Fibroblast of lung (primary cell): Measurements from ENCODE around the gene TBC1D22A. TPM values are rescaled to one million over a fixed set of nuclear protein-coding genes. Genes with fewer than 3 reads are reported as not detected.

ENCODE experiments used
- DNase-seq, 2 donors: peaks; one replicate each; pipeline versions ENCODE4 v3.0.0 to v3.0.0-alpha.2; 2010; ENCODE audit warnings: low read depth in 2 of 2
- H2AFZ ChIP-seq: 2 replicates; pipeline ENCODE4 v1.5.1; 2012; ENCODE audit warnings: low read length, control low read depth, inconsistent platforms
- H3K27ac ChIP-seq: 2 replicates; pipeline ENCODE4 v1.5.1; 2011; ENCODE audit warnings: low read length, control low read depth; ENCODE audit not compliant: insufficient read depth
- H3K27me3 ChIP-seq: 2 replicates; pipeline ENCODE4 v1.5.1; 2011; ENCODE audit warnings: mild to moderate bottlenecking, low read length; ENCODE audit not compliant: control insufficient read depth, insufficient read depth
- H3K36me3 ChIP-seq: 2 replicates; pipeline ENCODE4 v1.5.1; 2011; ENCODE audit warnings: low read length; ENCODE audit not compliant: control insufficient read depth, insufficient read depth
- H3K4me1 ChIP-seq: 2 replicates; pipeline ENCODE4 v1.5.1; 2011; ENCODE audit warnings: low read length; ENCODE audit not compliant: control insufficient read depth, insufficient read depth; ENCODE audit errors: extremely low read depth
- H3K4me2 ChIP-seq: 2 replicates; pipeline ENCODE4 v1.5.1; 2011; ENCODE audit warnings: low read length, control low read depth; ENCODE audit not compliant: insufficient read depth; ENCODE audit errors: extremely low read depth
- H3K4me3 ChIP-seq, 4 experiments: fragments of 200-600 bp in 1 of 4; sonication (generic) in 1 of 4; replicated peaks in 1 of 4; 2 replicates each; pipeline ENCODE4 v1.5.1; 2011 to 2016; ENCODE audit warnings: low read length in 4 of 4, low read depth in 3 of 4, mild to moderate bottlenecking in 3 of 4, control low read depth in 2 of 4, inconsistent platforms in 1 of 4, mixed read lengths in 1 of 4; ENCODE audit not compliant: insufficient read depth in 1 of 4; ENCODE audit errors: control extremely low read depth in 1 of 4
- H3K79me2 ChIP-seq: 2 replicates; pipeline ENCODE4 v1.5.1; 2012; ENCODE audit warnings: mild to moderate bottlenecking, low read length, inconsistent platforms; ENCODE audit not compliant: control insufficient read depth, insufficient read depth
- H3K9ac ChIP-seq: 2 replicates; pipeline ENCODE4 v1.5.1; 2011; ENCODE audit warnings: mild to moderate bottlenecking, low read length, control low read depth; ENCODE audit not compliant: insufficient read depth
- H3K9me3 ChIP-seq: 2 replicates; pipeline ENCODE4 v1.5.1; 2012; ENCODE audit warnings: low read depth, low read length; ENCODE audit not compliant: control insufficient read depth, insufficient read depth
- H4K20me1 ChIP-seq: 2 replicates; pipeline ENCODE4 v1.5.1; 2011; ENCODE audit warnings: low read length; ENCODE audit not compliant: control insufficient read depth, insufficient read depth; ENCODE audit errors: extremely low read depth
- CTCF ChIP-seq, 2 donors: IDR thresholded peaks in 1 of 2; conservative IDR thresholded peaks in 1 of 2; 1 replicate in 1 of 2; 2 replicates in 1 of 2; pipeline ENCODE4 v1.5.1; 2011 to 2012; ENCODE audit warnings: low read length in 2 of 2, control low read depth in 1 of 2, inconsistent platforms in 1 of 2, low read depth in 1 of 2, mild to moderate bottlenecking in 1 of 2
- EZH2 ChIP-seq: IDR thresholded peaks from 2 replicates; pipeline ENCODE4 v1.5.1; 2012; ENCODE audit warnings: low read length, control low read depth, mild to moderate bottlenecking; ENCODE audit errors: missing control alignments
- polyA plus RNA-seq, 2 donors: library from polyadenylated mRNA; depleted of rRNA in 1 of 2; stranded (reverse) in 1 of 2; unstranded in 1 of 2; fragments of >200 nt; gene quantifications; 2 replicates each; pipeline ENCODE4 v1.2.1, GENCODE V29; 2011 to 2012; ENCODE audit warnings: missing spikeins in 1 of 2
- total RNA-seq: library from RNA; depleted of rRNA; stranded (reverse); fragments of >200 nt; gene quantifications from 2 replicates; pipeline ENCODE4 v1.2.1, GENCODE V29; 2014

The TBC1D22A gene
- total and polyA plus RNA-seq, 2 donors (not counting 1 experiment from before 2014, with no cell fraction given) = 11.6 to 17.6 TPM

GRCh38 chr22:47202819-47203553, 440.5 kb downstream of the TBC1D22A start:
- H3K79me2 ChIP-seq = no peaks in the 10 kb centered on the region
- H3K4me2 ChIP-seq = no peak overlapping the region
- TF ChIP-seq CTCF (conservative IDR thresholded peaks at IDR 0.05 in 1 of 2, IDR thresholded peaks at IDR 0.05 in 1 of 2; ENCODE audit: low read depth in 1 of 2, low read length in 2 of 2) (no peak), EZH2 (no peak)
- no peak for DNase-seq
- H3K4me1 ChIP-seq = no peaks in the 10 kb centered on the region
- no peaks in the 10 kb centered on the region for H3K9me3 ChIP-seq
- H3K27me3 ChIP-seq = no peaks in the 10 kb centered on the region
- no peaks in the 10 kb centered on the region for H4K20me1 ChIP-seq
- H3K36me3 ChIP-seq = no peaks in the 10 kb centered on the region
- H3K9ac ChIP-seq = no peak overlapping the region
- H2AFZ ChIP-seq = no peak overlapping the region
- H3K27ac ChIP-seq = no peak overlapping the region
- no peak overlapping the region for H3K4me3 ChIP-seq

DNA sequence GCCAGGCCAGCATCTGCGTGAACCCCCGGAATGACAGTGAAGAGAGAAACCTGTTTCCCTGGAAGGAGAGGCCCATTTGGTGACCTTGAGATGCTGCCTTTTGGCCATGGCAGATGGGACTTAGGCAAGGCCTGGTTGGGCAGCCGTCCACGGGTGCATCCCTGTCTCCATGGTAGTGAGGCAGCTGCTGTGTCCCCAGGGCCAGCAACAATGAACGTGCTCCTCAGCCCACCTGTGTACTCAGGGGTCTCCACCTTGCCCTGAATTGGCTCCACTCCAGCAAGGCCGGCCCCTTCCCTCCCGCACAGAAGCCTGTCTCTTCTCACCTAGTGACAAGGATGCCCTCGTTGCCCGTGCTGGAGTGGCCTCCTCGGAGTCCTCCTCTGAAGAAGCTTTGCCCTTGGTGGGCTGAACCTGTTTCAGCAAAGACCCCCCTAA, 441.1 kb downstream of the TBC1D22A start:
- H3K9ac ChIP-seq = no peak overlapping the region
- H3K27me3 ChIP-seq = no peaks in the 10 kb centered on the region
- no peak overlapping the region for H3K27ac ChIP-seq
- H2AFZ ChIP-seq = no peak overlapping the region
- no peak overlapping the region for H3K4me3 ChIP-seq
- H3K4me2 ChIP-seq = no peak overlapping the region
- no peaks in the 10 kb centered on the region for H3K9me3 ChIP-seq
- no peak for DNase-seq
- no peaks in the 10 kb centered on the region for H3K4me1 ChIP-seq
- H3K79me2 ChIP-seq = no peaks in the 10 kb centered on the region
- no peaks in the 10 kb centered on the region for H4K20me1 ChIP-seq
- TF ChIP-seq EZH2 = no peak
- no peak for TF ChIP-seq CTCF (conservative IDR thresholded peaks at IDR 0.05 in 1 of 2, IDR thresholded peaks at IDR 0.05 in 1 of 2; ENCODE audit: low read depth in 1 of 2, low read length in 2 of 2)
- no peaks in the 10 kb centered on the region for H3K36me3 ChIP-seq

DNA sequence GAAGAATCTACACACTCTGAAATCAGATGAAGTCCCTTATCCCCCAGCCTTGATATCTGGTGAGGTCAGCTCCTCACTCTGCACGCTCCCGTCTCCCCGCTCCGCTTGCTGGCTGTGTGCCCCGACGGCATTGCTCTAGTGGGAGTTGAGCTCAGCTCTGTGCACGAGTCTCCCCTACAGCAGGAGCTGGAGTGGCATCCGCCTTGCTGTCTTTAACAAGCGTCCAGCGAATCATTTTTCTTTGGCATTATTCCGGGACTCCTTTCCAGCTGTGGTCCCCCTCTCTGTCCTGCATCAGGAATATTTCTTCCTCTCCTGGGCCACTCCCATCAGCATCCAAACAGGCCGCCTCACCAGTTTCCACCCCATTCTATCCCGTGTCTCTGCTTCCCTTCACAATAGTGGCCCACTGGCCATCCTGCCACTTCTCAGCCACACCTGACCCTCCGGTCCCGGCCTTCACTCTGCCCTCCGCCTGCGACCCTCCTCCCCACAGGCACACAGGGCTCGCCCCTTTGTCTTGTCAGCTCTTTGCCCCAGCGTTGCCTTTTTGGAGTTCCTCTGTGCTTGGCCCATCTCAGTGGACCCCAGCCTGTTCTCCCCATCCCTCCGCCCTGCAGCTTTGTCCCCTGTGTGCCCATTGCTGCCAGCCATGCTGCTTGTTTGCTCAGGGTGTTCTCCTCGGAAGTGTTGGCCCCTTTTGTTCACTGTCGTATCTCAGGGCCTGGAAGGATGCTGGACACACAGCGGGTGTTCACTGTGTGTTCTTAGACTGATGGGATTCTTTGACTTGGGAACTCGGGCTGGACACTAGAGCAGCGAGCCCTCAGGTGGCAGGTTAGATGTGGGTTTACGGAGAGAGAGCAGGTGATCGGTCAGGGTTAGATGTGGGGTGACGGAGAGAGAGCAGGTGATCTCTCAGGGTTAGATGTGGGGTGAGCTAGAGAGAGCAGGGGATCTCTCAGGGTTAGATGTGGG, 441.8 kb downstream of the TBC1D22A start:
- no peaks in the 10 kb centered on the region for H3K4me1 ChIP-seq
- H2AFZ ChIP-seq = no peak overlapping the region
- no peaks in the 10 kb centered on the region for H3K9me3 ChIP-seq
- H3K27me3 ChIP-seq = no peaks in the 10 kb centered on the region
- H3K4me3 ChIP-seq = no peak overlapping the region
- no peak overlapping the region for H3K27ac ChIP-seq
- no peak overlapping the region for H3K4me2 ChIP-seq
- no peaks in the 10 kb centered on the region for H3K79me2 ChIP-seq
- no peak overlapping the region for H3K9ac ChIP-seq
- no peak for DNase-seq
- no peak for TF ChIP-seq CTCF (conservative IDR thresholded peaks at IDR 0.05 in 1 of 2, IDR thresholded peaks at IDR 0.05 in 1 of 2; ENCODE audit: low read depth in 1 of 2, low read length in 2 of 2)
- no peak for TF ChIP-seq EZH2
- no peaks in the 10 kb centered on the region for H3K36me3 ChIP-seq
- H4K20me1 ChIP-seq = no peaks in the 10 kb centered on the region
